GM21381 (cell line): Measurements from ENCODE around the gene CHST12.

Source experiments
- ATAC-seq: cut with Tn5 transposase; IDR thresholded peaks from one replicate; pipeline ENCODE4 v1.9.1; 2021; ENCODE audit warnings: mild to moderate bottlenecking, moderate library complexity; ENCODE audit not compliant: unreplicated experiment

Gene CHST12

GRCh38 chr7:2403014-2403717 lies at the start of gene CHST12:
Gene CHST12 (plus strand): TSS chr7:2403611. CDS start chr7:2432640, 29,029 bp downstream.
- peak; percentile 40 for ATAC-seq

GRCh38 chr7:2353936-2354185 lies 49.5 kb upstream of the CHST12 start:
- peak; percentile 55 for ATAC-seq

- ATAC-seq, result peak; percentile 76
Observed at GRCh38 chr7:2354186-2354938, 49.0 kb upstream of the CHST12 start, which contains the start of gene EIF3B. Gene EIF3B (plus strand): TSS chr7:2354827. CDS start chr7:2354922, 95 bp downstream.

- ATAC-seq, result peak; percentile 24
Observed at GRCh38 chr7:2354939-2355704, 48.3 kb upstream of the CHST12 start.

- ATAC-seq, result no peak
Observed at GRCh38 chr7:2355705-2356008, 47.8 kb upstream of the CHST12 start.

GRCh38 chr7:2357165-2357564 lies 46.2 kb upstream of the CHST12 start:
- no peak for ATAC-seq

GRCh38 chr7:2357571-2357970 lies 45.8 kb upstream of the CHST12 start:
- no peak for ATAC-seq

GRCh38 chr7:2358968-2359527 lies 44.4 kb upstream of the CHST12 start:
- no peak for ATAC-seq

GRCh38 chr7:2359610-2360009 lies 43.8 kb upstream of the CHST12 start:
- no peak for ATAC-seq

GRCh38 chr7:2360796-2361195 lies 42.6 kb upstream of the CHST12 start:
- no peak for ATAC-seq

- no peak for ATAC-seq
Observed at GRCh38 chr7:2362385-2363088, 40.9 kb upstream of the CHST12 start.

GRCh38 chr7:2369139-2369538 lies 34.3 kb upstream of the CHST12 start:
- ATAC-seq, result no peak

- no peak for ATAC-seq
Observed at GRCh38 chr7:2371329-2371728, 32.1 kb upstream of the CHST12 start.

- ATAC-seq, result no peak
Observed at GRCh38 chr7:2372724-2373123, 30.7 kb upstream of the CHST12 start.

- ATAC-seq, result no peak
Observed at GRCh38 chr7:2373124-2373556, 30.3 kb upstream of the CHST12 start.

GRCh38 chr7:2373646-2374045 lies 29.8 kb upstream of the CHST12 start:
- ATAC-seq, result no peak

- ATAC-seq, result no peak
Observed at GRCh38 chr7:2374401-2374800, 29.0 kb upstream of the CHST12 start.

GRCh38 chr7:2374830-2375728 lies 28.3 kb upstream of the CHST12 start:
- no peak for ATAC-seq

- ATAC-seq, result no peak
Observed at GRCh38 chr7:2376351-2377154, 26.9 kb upstream of the CHST12 start.
